GM18526 (cell line): ENCODE measurements around the gene KIF4A.

Experiments
- POLR2A ChIP-seq: IDR thresholded peaks from 3 replicates; pipeline ENCODE4 v1.6.1; 2011; ENCODE audit not compliant: insufficient read length; ENCODE audit errors: extremely low read depth

KIF4A gene

GRCh38 chrX:70449457-70449966, 159.6 kb downstream of the KIF4A start:
- TF ChIP-seq POLR2A, result no peak

- no peak for TF ChIP-seq POLR2A
These were observed 162.3 kb downstream of the KIF4A start for GRCh38 chrX:70452143-70452733.

GRCh38 chrX:70453024-70453618, 163.2 kb downstream of the KIF4A start:
- TF ChIP-seq POLR2A, result no peak

- no peak for TF ChIP-seq POLR2A
These were observed 164.8 kb downstream of the KIF4A start for GRCh38 chrX:70454441-70455365.

- TF ChIP-seq POLR2A, result no peak
These were observed 165.7 kb downstream of the KIF4A start for GRCh38 chrX:70455366-70456202.

GRCh38 chrX:70456256-70456655, 166.4 kb downstream of the KIF4A start:
- TF ChIP-seq POLR2A, result no peak

GRCh38 chrX:70461026-70461425, 171.1 kb downstream of the KIF4A start:
- no peak for TF ChIP-seq POLR2A

GRCh38 chrX:70464051-70464450, 174.1 kb downstream of the KIF4A start:
- TF ChIP-seq POLR2A, result no peak

- no peak for TF ChIP-seq POLR2A
These were observed 177.1 kb downstream of the KIF4A start for GRCh38 chrX:70466968-70467367.

- no peak for TF ChIP-seq POLR2A
These were observed 178.8 kb downstream of the KIF4A start for GRCh38 chrX:70468709-70469108.
